ENCODE measurements around the gene MALRD1. TPM values are rescaled to one million over a fixed set of nuclear protein-coding genes. Genes with fewer than 3 reads are reported as not detected.

The MALRD1 gene
- total and polyA plus RNA-seq, 2 of the 8 experiments (the other 6 are each of a cell fraction or from before 2014, with no cell fraction given) = 0.32 to 0.35 TPM

GRCh38 chr10:19606968-19607367, 558.4 kb downstream of the MALRD1 start:
- no peaks in the 10 kb centered on the region for H3K79me1 ChIP-seq (ENCODE audit: low read depth, low read length)
- H3K18ac ChIP-seq (ENCODE audit: extremely low read depth, low read length) = no peak overlapping the region
- POLR2A ChIA-PET (ENCODE audit: partially characterized antibody) = no interaction called here
- no peak overlapping the region for H3K9ac ChIP-seq (replicated peaks in 1 of 4; ENCODE audit: extremely low read depth in 1 of 4, low read depth in 3 of 4, low read length in 3 of 4)
- no peak overlapping the region for H3K27ac ChIP-seq (ENCODE audit: low read depth, low read length)
- H3K14ac ChIP-seq (ENCODE audit: insufficient read length) = no peak overlapping the region
- no peak overlapping the region; the same call in 1 of the 2 replicates for H2AFZ ChIP-seq (ENCODE audit: low read length)
- no peak overlapping the region for H4K91ac ChIP-seq (replicated peaks; ENCODE audit: insufficient read length, low read length)
- no peak overlapping the region for H3K56ac ChIP-seq (replicated peaks; ENCODE audit: insufficient read length, low read depth, low read length)
- H3K4me1 ChIP-seq (replicated peaks in 1 of 4; ENCODE audit: control insufficient read depth in 3 of 4, insufficient read depth in 4 of 4, low read length in 3 of 4) = no peaks in the 10 kb centered on the region; a peak in 1 of 7 replicates
- no peak overlapping the region for H2BK120ac ChIP-seq (replicated peaks; ENCODE audit: low read depth, low read length)
- H3K9me3 ChIP-seq (ENCODE audit: insufficient read depth in 2 of 2, low read depth in 1 of 2, low read length in 1 of 2) = no peaks in the 10 kb centered on the region
- no peaks in the 10 kb centered on the region for H4K20me1 ChIP-seq (replicated peaks in 1 of 2; ENCODE audit: control insufficient read depth in 1 of 2, insufficient read depth in 2 of 2, low read length in 2 of 2)
- H4K8ac ChIP-seq (ENCODE audit: extremely low read depth, insufficient read depth, low read length) = no peak overlapping the region
- H3K79me2 ChIP-seq (ENCODE audit: control insufficient read depth in 1 of 2, insufficient read depth in 2 of 2, low read length in 2 of 2) = 0 out of 4 replicates have a peak, but pooled peaks cover 0 to 2% of the 10 kb centered on the region in 2 experiments
- no peak overlapping the region for H2BK12ac ChIP-seq (ENCODE audit: low read depth, low read length)
- no peak overlapping the region for H3K4me2 ChIP-seq (ENCODE audit: insufficient read depth in 1 of 2, low read depth in 2 of 2, low read length in 2 of 2)
- H3K4me3 ChIP-seq (ENCODE audit: extremely low read depth in 1 of 4, insufficient read depth in 2 of 4, low read depth in 3 of 4, low read length in 4 of 4) = no peak overlapping the region
- no peak overlapping the region for H3K23ac ChIP-seq (ENCODE audit: insufficient read length)
- H3K23me2 ChIP-seq (ENCODE audit: low read depth, low read length) = no peaks in the 10 kb centered on the region
- no peak overlapping the region for H2BK20ac ChIP-seq (ENCODE audit: low read length)
- FAIRE-seq = no peak
- CTCF ChIA-PET (ENCODE audit: partially characterized antibody) = interaction anchor here (1.2 kb wide), 1 partner anchor 26 kb away, joined by 3 read pairs; no protein-coding TSS in a partner anchor
- DNase-seq (ENCODE audit: low read depth in 1 of 2, low spot score in 2 of 2) = no peak
- 93% methylated on average over 4 of the region's 4 CpGs; no CpG with 5 or more reads in 1 of the 2 experiments for WGBS, 2 experiments (ENCODE audit: extremely low coverage in 1 of 2, insufficient coverage in 1 of 2, insufficient read length in 1 of 2, insufficient replicate concordance in 2 of 2, low coverage in 1 of 2, low lambda C conversion rate in 2 of 2, missing lambda C conversion rate in 1 of 2)
- no peaks in the 10 kb centered on the region for H3K27me3 ChIP-seq (replicated peaks in 1 of 4; ENCODE audit: control insufficient read depth in 3 of 4, extremely low read depth in 1 of 4, insufficient read depth in 3 of 4, low read length in 3 of 4)
- H4K5ac ChIP-seq (ENCODE audit: insufficient read length, low read depth, low read length) = no peak overlapping the region
- no peak overlapping the region for H2BK15ac ChIP-seq (ENCODE audit: low read length)
- H3K4ac ChIP-seq (replicated peaks; ENCODE audit: insufficient read length, low read depth, low read length) = no peak overlapping the region
- H2BK5ac ChIP-seq (ENCODE audit: low read depth, low read length) = no peak overlapping the region
- H2AK5ac ChIP-seq (ENCODE audit: low read depth, low read length) = no peak overlapping the region
- no peaks in the 10 kb centered on the region for H3K36me3 ChIP-seq (ENCODE audit: control insufficient read depth in 2 of 4, insufficient read depth in 4 of 4, low read length in 3 of 4)
- TF ChIP-seq ATF3 (IDR thresholded peaks at IDR 0.05; ENCODE audit: insufficient read depth, low read depth, low read length) (no peak), EP300 (IDR thresholded peaks at IDR 0.05; ENCODE audit: borderline replicate concordance in 1 of 2, low read depth in 2 of 2, low read length in 2 of 2) (no peak), CTBP2 (IDR thresholded peaks at IDR 0.05; ENCODE audit: borderline replicate concordance, insufficient read depth, insufficient read length, low read length) (no peak), SIX5 (IDR thresholded peaks at IDR 0.05; ENCODE audit: low read depth, low read length) (no peak), ASH2L (IDR thresholded peaks at IDR 0.05; ENCODE audit: low read length) (no peak), CHD2 (IDR thresholded peaks at IDR 0.05; ENCODE audit: low read length) (no peak), BACH1 (IDR thresholded peaks at IDR 0.05; ENCODE audit: low read length) (no peak), POLR2A (IDR thresholded peaks at IDR 0.05; ENCODE audit: control extremely low read depth in 1 of 2, low read depth in 2 of 2, low read length in 2 of 2) (no peak), NRF1 (IDR thresholded peaks at IDR 0.05; ENCODE audit: low read depth, low read length) (no peak), RAD21 (IDR thresholded peaks at IDR 0.05 in 1 of 2, conservative IDR thresholded peaks at IDR 0.05 in 1 of 2; ENCODE audit: low read depth in 2 of 2, low read length in 2 of 2) (no peak), SP4 (IDR thresholded peaks at IDR 0.05; ENCODE audit: low read length) (no peak), GABPA (IDR thresholded peaks at IDR 0.05; ENCODE audit: borderline replicate concordance, insufficient read depth, low read length) (no peak)
